Measurements from ENCODE around the gene WWC1.

The WWC1 gene

DNA sequence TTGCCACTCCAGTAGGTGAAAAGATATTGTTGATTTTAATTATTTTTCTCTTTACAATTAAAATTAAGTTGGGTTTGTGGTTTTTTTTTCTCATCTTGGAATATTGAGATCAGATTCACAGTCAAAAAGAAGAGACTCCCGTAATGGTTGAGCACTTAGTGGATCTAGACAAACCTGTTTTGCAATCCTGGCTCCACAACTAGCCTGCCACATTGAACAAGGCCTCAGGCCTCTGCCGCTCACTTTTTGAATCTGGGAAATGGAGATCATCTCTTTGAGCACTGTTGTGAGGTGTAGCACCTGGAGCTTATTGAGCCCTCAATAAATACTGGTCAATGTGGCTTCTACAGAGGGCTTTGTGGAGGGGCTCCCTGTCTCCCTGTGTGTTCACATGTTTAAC, 157.7 kb downstream of the WWC1 start:
- H3K4me3 ChIP-seq (ENCODE audit: low read depth, low read length): no peak overlapping the region
- no peak overlapping the region for H3K9ac ChIP-seq (ENCODE audit: low read length)
- no peak overlapping the region for H3K27ac ChIP-seq (ENCODE audit: low read depth, low read length)
- H3K27me3 ChIP-seq (ENCODE audit: control insufficient read depth, insufficient read depth, low read length): no peaks in the 10 kb centered on the region
- H3K36me3 ChIP-seq (ENCODE audit: control insufficient read depth, insufficient read depth, low read length): peaks cover 32% of the 10 kb centered on the region
- H3K9me3 ChIP-seq (ENCODE audit: control insufficient read depth, insufficient read depth, low read depth, low read length): no peaks in the 10 kb centered on the region
- H3K4me1 ChIP-seq (ENCODE audit: control insufficient read depth, insufficient read depth, low read length): no peaks in the 10 kb centered on the region

GRCh38 chr5:168451565-168451964, 160.1 kb downstream of the WWC1 start:
- Histone ChIP-seq H3K27ac (ENCODE audit: low read depth, low read length) (no peak overlapping the region), H3K36me3 (ENCODE audit: control insufficient read depth, insufficient read depth, low read length) (peaks cover 34% of the 10 kb centered on the region), H3K4me1 (ENCODE audit: control insufficient read depth, insufficient read depth, low read length) (peaks cover 6% of the 10 kb centered on the region; the same call in 1 of the 2 replicates), H3K27me3 (ENCODE audit: control insufficient read depth, insufficient read depth, low read length) (no peaks in the 10 kb centered on the region), H3K9me3 (ENCODE audit: control insufficient read depth, insufficient read depth, low read depth, low read length) (no peaks in the 10 kb centered on the region), H3K4me3 (ENCODE audit: low read depth, low read length) (no peak overlapping the region), H3K9ac (ENCODE audit: low read length) (no peak overlapping the region)

DNA sequence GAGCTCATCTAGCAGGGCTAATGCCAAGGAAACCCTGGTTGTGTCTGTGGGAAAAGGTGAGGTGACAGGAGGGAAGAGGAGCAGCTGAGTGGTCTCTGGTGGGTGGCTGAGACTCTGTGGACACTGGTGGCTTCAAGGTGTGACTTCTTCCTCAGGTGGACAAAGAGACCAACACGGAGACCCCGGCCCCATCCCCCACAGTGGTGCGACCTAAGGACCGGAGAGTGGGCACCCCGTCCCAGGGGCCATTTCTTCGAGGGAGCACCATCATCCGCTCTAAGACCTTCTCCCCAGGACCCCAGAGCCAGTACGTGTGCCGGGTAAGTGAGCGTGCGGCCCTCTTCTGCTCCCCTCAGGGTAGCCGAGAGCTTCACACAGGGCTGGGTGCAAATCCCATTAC, 163.8 kb downstream of the WWC1 start:
- Histone ChIP-seq H3K27me3 (ENCODE audit: control insufficient read depth, insufficient read depth, low read length) (no peaks in the 10 kb centered on the region), H3K9me3 (ENCODE audit: control insufficient read depth, insufficient read depth, low read depth, low read length) (no peaks in the 10 kb centered on the region), H3K4me1 (ENCODE audit: control insufficient read depth, insufficient read depth, low read length) (peaks cover 6% of the 10 kb centered on the region; the same call in 1 of the 2 replicates), H3K4me3 (ENCODE audit: low read depth, low read length) (no peak overlapping the region), H3K27ac (ENCODE audit: low read depth, low read length) (no peak overlapping the region), H3K36me3 (ENCODE audit: control insufficient read depth, insufficient read depth, low read length) (peaks cover 49% of the 10 kb centered on the region), H3K9ac (ENCODE audit: low read length) (no peak overlapping the region)

DNA sequence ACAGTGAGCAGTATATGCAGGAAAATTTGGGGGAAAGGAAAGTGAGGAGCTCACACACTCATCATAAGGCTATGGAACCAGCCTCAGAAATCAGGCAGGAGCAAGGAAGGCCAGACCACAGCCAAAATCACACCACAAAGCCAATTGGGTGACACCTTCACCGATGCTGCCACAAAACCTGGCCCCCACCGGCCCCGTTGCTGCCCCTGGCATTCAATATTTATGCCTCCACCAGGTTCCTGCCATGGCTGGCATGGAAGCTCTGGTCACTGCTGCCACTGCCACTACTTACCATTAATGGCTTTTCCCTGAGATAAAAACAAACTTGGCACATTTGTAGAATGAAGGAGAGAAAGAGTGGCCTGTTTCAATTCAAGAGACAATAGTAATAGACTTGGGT, 166.1 kb downstream of the WWC1 start:
- H3K27ac ChIP-seq (ENCODE audit: low read depth, low read length): no peak overlapping the region
- H3K36me3 ChIP-seq (ENCODE audit: control insufficient read depth, insufficient read depth, low read length): peaks cover 55% of the 10 kb centered on the region
- no peak overlapping the region for H3K9ac ChIP-seq (ENCODE audit: low read length)
- H3K4me1 ChIP-seq (ENCODE audit: control insufficient read depth, insufficient read depth, low read length): peaks cover 6% of the 10 kb centered on the region; the same call in 1 of the 2 replicates
- H3K27me3 ChIP-seq (ENCODE audit: control insufficient read depth, insufficient read depth, low read length): no peaks in the 10 kb centered on the region
- no peaks in the 10 kb centered on the region for H3K9me3 ChIP-seq (ENCODE audit: control insufficient read depth, insufficient read depth, low read depth, low read length)
- no peak overlapping the region for H3K4me3 ChIP-seq (ENCODE audit: low read depth, low read length)

GRCh38 chr5:168460606-168461005, 169.2 kb downstream of the WWC1 start:
- Histone ChIP-seq H3K27ac (ENCODE audit: low read depth, low read length) (no peak overlapping the region), H3K36me3 (ENCODE audit: control insufficient read depth, insufficient read depth, low read length) (peaks cover 49% of the 10 kb centered on the region), H3K9me3 (ENCODE audit: control insufficient read depth, insufficient read depth, low read depth, low read length) (no peaks in the 10 kb centered on the region), H3K27me3 (ENCODE audit: control insufficient read depth, insufficient read depth, low read length) (no peaks in the 10 kb centered on the region), H3K4me1 (ENCODE audit: control insufficient read depth, insufficient read depth, low read length) (0 out of 2 replicates have a peak, but pooled peaks cover 1% of the 10 kb centered on the region), H3K9ac (ENCODE audit: low read length) (no peak overlapping the region), H3K4me3 (ENCODE audit: low read depth, low read length) (no peak overlapping the region)

DNA sequence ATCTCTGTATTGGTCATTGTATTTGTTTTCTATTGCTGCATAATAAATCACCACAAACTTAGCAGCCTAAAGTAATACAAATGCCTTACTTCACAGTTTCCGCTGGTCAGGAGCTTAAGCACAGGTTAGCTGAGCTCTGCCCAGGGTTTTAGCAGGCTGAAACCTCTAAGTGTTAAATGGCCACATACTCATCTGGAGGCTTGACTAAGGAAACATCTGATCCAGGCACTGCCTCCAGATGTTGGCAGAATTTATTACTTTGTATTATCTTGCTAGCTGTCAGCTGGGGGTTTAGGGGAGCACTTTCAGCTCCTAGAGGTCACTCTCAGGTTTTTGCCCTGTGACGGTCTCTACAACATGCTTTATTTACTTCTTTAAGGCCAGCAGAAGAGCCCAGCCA, 171.6 kb downstream of the WWC1 start:
- Histone ChIP-seq H3K9me3 (ENCODE audit: control insufficient read depth, insufficient read depth, low read depth, low read length) (no peaks in the 10 kb centered on the region), H3K4me3 (ENCODE audit: low read depth, low read length) (no peak overlapping the region), H3K27me3 (ENCODE audit: control insufficient read depth, insufficient read depth, low read length) (no peaks in the 10 kb centered on the region), H3K27ac (ENCODE audit: low read depth, low read length) (no peak overlapping the region), H3K9ac (ENCODE audit: low read length) (no peak overlapping the region), H3K4me1 (ENCODE audit: control insufficient read depth, insufficient read depth, low read length) (no peaks in the 10 kb centered on the region), H3K36me3 (ENCODE audit: control insufficient read depth, insufficient read depth, low read length) (peaks cover 41% of the 10 kb centered on the region)

- Histone ChIP-seq H3K27me3 (ENCODE audit: control insufficient read depth, insufficient read depth, low read length) (no peaks in the 10 kb centered on the region), H3K9ac (ENCODE audit: low read length) (no peak overlapping the region), H3K4me3 (ENCODE audit: low read depth, low read length) (no peak overlapping the region), H3K36me3 (ENCODE audit: control insufficient read depth, insufficient read depth, low read length) (peaks cover 35% of the 10 kb centered on the region), H3K9me3 (ENCODE audit: control insufficient read depth, insufficient read depth, low read depth, low read length) (no peaks in the 10 kb centered on the region), H3K4me1 (ENCODE audit: control insufficient read depth, insufficient read depth, low read length) (no peaks in the 10 kb centered on the region), H3K27ac (ENCODE audit: low read depth, low read length) (no peak overlapping the region)
Measured at GRCh38 chr5:168464214-168464613, 172.8 kb downstream of the WWC1 start.

- Histone ChIP-seq H3K27ac (ENCODE audit: low read depth, low read length) (no peak overlapping the region), H3K4me3 (ENCODE audit: low read depth, low read length) (no peak overlapping the region), H3K36me3 (ENCODE audit: control insufficient read depth, insufficient read depth, low read length) (peaks cover 38% of the 10 kb centered on the region), H3K9me3 (ENCODE audit: control insufficient read depth, insufficient read depth, low read depth, low read length) (no peaks in the 10 kb centered on the region), H3K4me1 (ENCODE audit: control insufficient read depth, insufficient read depth, low read length) (no peaks in the 10 kb centered on the region), H3K27me3 (ENCODE audit: control insufficient read depth, insufficient read depth, low read length) (no peaks in the 10 kb centered on the region), H3K9ac (ENCODE audit: low read length) (no peak overlapping the region)
Measured at GRCh38 chr5:168464641-168465040, 173.2 kb downstream of the WWC1 start.

GRCh38 chr5:168467755-168468330, 176.4 kb downstream of the WWC1 start:
- H3K27me3 ChIP-seq (ENCODE audit: control insufficient read depth, insufficient read depth, low read length): no peaks in the 10 kb centered on the region
- peaks cover 32% of the 10 kb centered on the region for H3K36me3 ChIP-seq (ENCODE audit: control insufficient read depth, insufficient read depth, low read length)
- no peak overlapping the region for H3K9ac ChIP-seq (ENCODE audit: low read length)
- no peaks in the 10 kb centered on the region for H3K9me3 ChIP-seq (ENCODE audit: control insufficient read depth, insufficient read depth, low read depth, low read length)
- no peaks in the 10 kb centered on the region for H3K4me1 ChIP-seq (ENCODE audit: control insufficient read depth, insufficient read depth, low read length)
- no peak overlapping the region for H3K4me3 ChIP-seq (ENCODE audit: low read depth, low read length)
- H3K27ac ChIP-seq (ENCODE audit: low read depth, low read length): no peak overlapping the region

DNA sequence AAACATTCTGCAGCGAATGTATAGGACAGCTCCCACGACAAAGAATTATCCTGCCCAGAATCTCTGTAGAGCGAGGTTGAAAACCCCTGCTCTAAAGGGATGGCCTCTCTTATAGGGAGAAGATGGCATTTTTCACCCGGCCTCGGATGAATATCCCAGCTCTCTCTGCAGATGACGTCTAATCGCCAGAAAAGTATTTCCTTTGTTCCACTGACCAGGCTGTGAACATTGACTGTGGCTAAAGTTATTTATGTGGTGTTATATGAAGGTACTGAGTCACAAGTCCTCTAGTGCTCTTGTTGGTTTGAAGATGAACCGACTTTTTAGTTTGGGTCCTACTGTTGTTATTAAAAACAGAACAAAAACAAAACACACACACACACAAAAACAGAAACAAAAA, 177.4 kb downstream of the WWC1 start:
- Histone ChIP-seq H3K9ac (ENCODE audit: low read length) (no peak overlapping the region), H3K27me3 (ENCODE audit: control insufficient read depth, insufficient read depth, low read length) (no peaks in the 10 kb centered on the region), H3K36me3 (ENCODE audit: control insufficient read depth, insufficient read depth, low read length) (peaks cover 30% of the 10 kb centered on the region), H3K4me3 (ENCODE audit: low read depth, low read length) (no peak overlapping the region), H3K9me3 (ENCODE audit: control insufficient read depth, insufficient read depth, low read depth, low read length) (no peaks in the 10 kb centered on the region), H3K27ac (ENCODE audit: low read depth, low read length) (no peak overlapping the region), H3K4me1 (ENCODE audit: control insufficient read depth, insufficient read depth, low read length) (no peaks in the 10 kb centered on the region)

- Histone ChIP-seq H3K27me3 (ENCODE audit: control insufficient read depth, insufficient read depth, low read length) (no peaks in the 10 kb centered on the region), H3K4me1 (ENCODE audit: control insufficient read depth, insufficient read depth, low read length) (no peaks in the 10 kb centered on the region), H3K4me3 (ENCODE audit: low read depth, low read length) (no peak overlapping the region), H3K27ac (ENCODE audit: low read depth, low read length) (no peak overlapping the region), H3K9me3 (ENCODE audit: control insufficient read depth, insufficient read depth, low read depth, low read length) (no peaks in the 10 kb centered on the region), H3K36me3 (ENCODE audit: control insufficient read depth, insufficient read depth, low read length) (peaks cover 20% of the 10 kb centered on the region), H3K9ac (ENCODE audit: low read length) (no peak overlapping the region)
Measured at GRCh38 chr5:168469816-168470215, 178.4 kb downstream of the WWC1 start.

- H3K4me1 ChIP-seq (ENCODE audit: control insufficient read depth, insufficient read depth, low read length): no peaks in the 10 kb centered on the region
- no peak overlapping the region for H3K4me3 ChIP-seq (ENCODE audit: low read depth, low read length)
- H3K27me3 ChIP-seq (ENCODE audit: control insufficient read depth, insufficient read depth, low read length): no peaks in the 10 kb centered on the region
- H3K36me3 ChIP-seq (ENCODE audit: control insufficient read depth, insufficient read depth, low read length): peaks cover 16% of the 10 kb centered on the region; the same call in 1 of the 2 replicates
- H3K9ac ChIP-seq (ENCODE audit: low read length): no peak overlapping the region
- no peaks in the 10 kb centered on the region for H3K9me3 ChIP-seq (ENCODE audit: control insufficient read depth, insufficient read depth, low read depth, low read length)
- H3K27ac ChIP-seq (ENCODE audit: low read depth, low read length): no peak overlapping the region
Measured at GRCh38 chr5:168471785-168472184, 180.3 kb downstream of the WWC1 start.
